Measurements from ENCODE around the gene C9orf153. TPM values are rescaled to one million over a fixed set of nuclear protein-coding genes. Genes with fewer than 3 reads are reported as not detected.

The C9orf153 gene
- total and polyA plus RNA-seq, 2 of the 13 experiments (the other 11 are each of a cell fraction or from before 2014, with no cell fraction given), result 0.17 to 0.44 TPM

GRCh38 chr9:86262492-86262891, 3.0 kb upstream of the C9orf153 start:
- intact Hi-C loops (cut with micrococcal nuclease; ENCODE audit: unreplicated experiment) (no loop called here), in situ Hi-C loops (cut with HindIII; ENCODE audit: extremely low pct_ligation_motif_present, low pct_unique_long_range_greater_than_20kb) (no loop called here)
- H3K4me3 ChIP-seq (replicated peaks in 1 of 3; ENCODE audit: insufficient read depth in 1 of 3, low read depth in 2 of 3, low read length in 3 of 3), result no peak overlapping the region
- WGBS (ENCODE audit: low lambda C conversion rate), result 98% methylated on average over 4 of the region's 4 CpGs
- no TSS peak for BruUV-seq (replicated peaks)
- H3K4me1 ChIP-seq (ENCODE audit: insufficient read depth, low read length), result no peaks in the 10 kb centered on the region
- H3K9ac ChIP-seq (ENCODE audit: insufficient read depth, low read depth, low read length), result no peak overlapping the region
- TF ChIP-seq PRDM10 (CRISPR knock-in tag; IDR thresholded peaks at IDR 0.05; ENCODE audit: low read depth) (no peak), TBL1XR1 (IDR thresholded peaks at IDR 0.05; ENCODE audit: borderline replicate concordance, low read length, partially characterized antibody) (no peak), SALL2 (CRISPR knock-in tag; IDR thresholded peaks at IDR 0.05) (no peak)
- POLR2A ChIA-PET, result no interaction called here
- FAIRE-seq (no peak), DNase-seq (ENCODE audit: low spot score) (no peak), ATAC-seq (no peak; the same call in 2 of the 3 replicates)
- no peaks in the 10 kb centered on the region for H4K20me1 ChIP-seq (ENCODE audit: insufficient read depth, low read length)
- no peak overlapping the region for H2AFZ ChIP-seq (ENCODE audit: low read length)
- H3K9me3 ChIP-seq (ENCODE audit: low read length), result no peaks in the 10 kb centered on the region
- CTCF ChIA-PET (ENCODE audit: low intra/inter-chr PET ratio, low total read pairs), result no interaction called here
- no peaks in the 10 kb centered on the region for H3K79me2 ChIP-seq (ENCODE audit: insufficient read depth, low read length)
- no peaks in the 10 kb centered on the region for H3K27me3 ChIP-seq (ENCODE audit: control insufficient read depth in 1 of 2, insufficient read depth in 2 of 2, low read length in 2 of 2)
- H3K4me2 ChIP-seq (ENCODE audit: low read depth, low read length), result no peak overlapping the region
- H3K36me3 ChIP-seq (replicated peaks in 1 of 2; ENCODE audit: control insufficient read depth in 1 of 2, insufficient read depth in 2 of 2, low read length in 2 of 2), result peaks cover 12 to 22% of the 10 kb centered on the region in 2 experiments
- no peak overlapping the region for H3K27ac ChIP-seq (ENCODE audit: extremely low read length, insufficient read depth, low read length)

GRCh38 chr9:86257391-86257790, 2.1 kb downstream of the C9orf153 start:
- no TSS peak for BruUV-seq (replicated peaks)

More at GRCh38 chr9:86257391-86257790, 2.1 kb downstream of the C9orf153 start:
- Histone ChIP-seq H3K27ac (ENCODE audit: extremely low read length, insufficient read depth, low read length) (no peak overlapping the region), H3K4me3 (replicated peaks in 1 of 3; ENCODE audit: insufficient read depth in 1 of 3, low read depth in 2 of 3, low read length in 3 of 3) (no peak overlapping the region), H3K79me2 (ENCODE audit: insufficient read depth, low read length) (no peaks in the 10 kb centered on the region), H4K20me1 (ENCODE audit: insufficient read depth, low read length) (no peaks in the 10 kb centered on the region), H2AFZ (ENCODE audit: low read length) (no peak overlapping the region), H3K27me3 (ENCODE audit: control insufficient read depth in 1 of 2, insufficient read depth in 2 of 2, low read length in 2 of 2) (no peaks in the 10 kb centered on the region), H3K9ac (ENCODE audit: insufficient read depth, low read depth, low read length) (no peak overlapping the region), H3K4me2 (ENCODE audit: low read depth, low read length) (no peak overlapping the region), H3K9me3 (ENCODE audit: low read length) (peaks cover 11% of the 10 kb centered on the region), H3K36me3 (replicated peaks in 1 of 2; ENCODE audit: control insufficient read depth in 1 of 2, insufficient read depth in 2 of 2, low read length in 2 of 2) (peaks cover 0 to 2% of the 10 kb centered on the region in 2 experiments; a peak in 1 of 5 replicates), H3K4me1 (ENCODE audit: insufficient read depth, low read length) (no peaks in the 10 kb centered on the region)
- DNase-seq (ENCODE audit: low spot score), result no peak
- ChIA-PET CTCF (ENCODE audit: low intra/inter-chr PET ratio, low total read pairs) (no interaction called here), POLR2A (no interaction called here)
- TF ChIP-seq ARNTL (CRISPR knock-in tag; IDR thresholded peaks at IDR 0.05) (no peak), SMARCC2 (IDR thresholded peaks at IDR 0.05) (no peak), SALL1 (CRISPR knock-in tag; IDR thresholded peaks at IDR 0.05) (no peak), ZNF646 (CRISPR knock-in tag; IDR thresholded peaks at IDR 0.05) (no peak), ZNF546 (CRISPR knock-in tag; conservative IDR thresholded peaks at IDR 0.05) (no peak)
- no peak for ATAC-seq
- WGBS (ENCODE audit: low lambda C conversion rate), result 98% methylated on average over 2 of the region's 2 CpGs
- no peak for FAIRE-seq
- intact Hi-C loops (cut with micrococcal nuclease; ENCODE audit: unreplicated experiment) (no loop called here), in situ Hi-C loops (cut with HindIII; ENCODE audit: extremely low pct_ligation_motif_present, low pct_unique_long_range_greater_than_20kb) (no loop called here)
